Upper lobe of left lung (tissue), 4 donors: Measurements from ENCODE around the gene DAGLB.

ENCODE experiments used
- CTCF ChIP-seq, 6 experiments: fragments of 450-650 bp in 4 of 6; fragments of 200-600 bp in 2 of 6; sonication (generic) in 2 of 6; IDR thresholded peaks; one replicate each; pipeline ENCODE4 v1.5.1; 2016 to 2019; ENCODE audit warnings: antibody characterized with exemption in 6 of 6
- POLR2A ChIP-seq, 4 donors: fragments of 450-650 bp; IDR thresholded peaks; one replicate each; pipeline ENCODE4 v1.5.1; 2016 to 2017; ENCODE audit warnings: antibody characterized with exemption in 4 of 4, mild to moderate bottlenecking in 2 of 4

- TF ChIP-seq CTCF (IDR thresholded peaks at IDR 0.05) (no peak), POLR2A (IDR thresholded peaks at IDR 0.05) (no peak)
Observed at GRCh38 chr7:6422095-6422494, 25.7 kb downstream of the DAGLB start.
